Ovary (tissue), 9 donors: ENCODE measurements around the gene TWNK. TPM values are rescaled to one million over a fixed set of nuclear protein-coding genes. Genes with fewer than 3 reads are reported as not detected.

ENCODE experiments used
- DNase-seq, 5 donors: peaks; one replicate each; pipeline ENCODE4 v3.0.0-alpha.2; 2019 to 2020
- H3K27ac ChIP-seq, 2 donors: fragments of 200-600 bp; one replicate each; pipeline versions ENCODE4 v1.5.1 to v1.8.0; 2019 to 2022
- H3K27me3 ChIP-seq: fragments of 200-600 bp; one replicate; pipeline ENCODE4 v1.8.0; 2022
- H3K36me3 ChIP-seq: fragments of 200-600 bp; sonication (generic); one replicate; pipeline ENCODE4 v1.5.1; 2019
- H3K4me1 ChIP-seq: one replicate; pipeline ENCODE4 v1.8.1; 2013; ENCODE audit warnings: mild to moderate bottlenecking, moderate library complexity; ENCODE audit not compliant: insufficient read depth
- H3K4me3 ChIP-seq: fragments of 200-600 bp; sonication (generic); one replicate; pipeline ENCODE4 v1.5.1; 2017
- H3K9me3 ChIP-seq, 2 donors: fragments of 200-600 bp in 1 of 2; sonication (generic) in 1 of 2; one replicate each; pipeline versions ENCODE4 v1.5.1 to v1.8.1; 2013 to 2019; ENCODE audit warnings: mild to moderate bottlenecking in 1 of 2, moderate library complexity in 1 of 2
- CTCF ChIP-seq, 3 donors: fragments of 450-650 bp in 2 of 3; fragments of 200-600 bp in 1 of 3; IDR thresholded peaks; one replicate each; pipeline versions ENCODE4 v1.5.1 to v1.8.0; 2016 to 2022; ENCODE audit warnings: antibody characterized with exemption in 3 of 3, mild to moderate bottlenecking in 1 of 3
- EP300 ChIP-seq: sonication (generic); formaldehyde crosslinking; IDR thresholded peaks from one replicate; pipeline ENCODE4 v1.6.1; 2017; ENCODE audit warnings: antibody characterized with exemption
- POLR2A ChIP-seq: fragments of 450-650 bp; IDR thresholded peaks from one replicate; pipeline ENCODE4 v1.6.1; 2017; ENCODE audit warnings: antibody characterized with exemption, mild to moderate bottlenecking, moderate library complexity
- WGBS, 3 donors: extraction: QIAGEN DNeasy Blood & Tissue Kit in 1 of 3; methylation state at CpG; one replicate each; pipeline versions ENCODE4 v1.1.5 to v1.1.7; 2013 to 2017; 5-methylcytosine and 5-hydroxymethylcytosine counted together
- intact Hi-C, 4 donors: fragments of 100-400 bp; cut with DNase I; formaldehyde crosslinking; loops; one replicate each; pipeline versions ENCODE4 v1.11.0 to v1.15.1; 2022 to 2023
- polyA plus RNA-seq, 2 donors: library from polyadenylated mRNA; stranded (reverse); fragments of 200-250 nt in 1 of 2; fragments of 350-450 nt in 1 of 2; fragmentation: Illumina TruSeq in 1 of 2; extraction: RNeasy Lipid Tissue Mini Kit (QIAGEN cat#74804) in 1 of 2; gene quantifications; one replicate each; pipeline ENCODE4 v1.2.3, GENCODE V29; 2013 to 2014
- total RNA-seq, 7 donors: library from RNA; depleted of rRNA in 2 of 7; stranded (reverse); fragments of >200 nt in 2 of 7; fragmentation: NEBNext Ultra II Directional in 3 of 7; extraction: Animal tissue kit (Norgen Biotek cat#: 25700) in 3 of 7; gene quantifications; one replicate each; pipeline versions ENCODE4 v1.1.0 to v1.2.4, GENCODE V29; 2016 to 2023
- donor health status: DM: no; HTN: no; CAD: no; lungs with moderate emphysema.
- donor health status: DM: no; HTN: no; CAD: no.
- donor health status: Bipolar disorder and iron deficiency.
- donor health status: DM: yes; HTN: yes; CAD: no.
- donor health status: DM: no; HTN: no; CAD: no.
- donor health status: DM: yes; HTN: yes; CAD: no.

The TWNK gene
- total and polyA plus RNA-seq, 9 donors = 2.4 to 13.9 (median 10.7) TPM

- Histone ChIP-seq H3K4me3 (no peak overlapping the region), H3K4me1 (no peaks in the 10 kb centered on the region), H3K36me3 (no peaks in the 10 kb centered on the region), H3K27me3 (no peaks in the 10 kb centered on the region), H3K27ac (no peak overlapping the region), H3K9me3 (no peaks in the 10 kb centered on the region)
- 83 to 99% (median 87%) methylated on average over 6 to 7 of the region's 7 CpGs for WGBS, 3 donors
- TF ChIP-seq CTCF (IDR thresholded peaks at IDR 0.05) (no peak), POLR2A (no peak), EP300 (no peak)
- DNase-seq = no peak
- intact Hi-C loops = no loop called here
These were observed 48.0 kb downstream of the TWNK start for GRCh38 chr10:101035314-101035713.

- no peaks in the 10 kb centered on the region for H3K36me3 ChIP-seq
- H3K4me1 ChIP-seq = no peaks in the 10 kb centered on the region
- no peak for DNase-seq
- TF ChIP-seq EP300 = no peak
- no peak for TF ChIP-seq CTCF (IDR thresholded peaks at IDR 0.05)
- no peak for TF ChIP-seq POLR2A
- intact Hi-C loops = no loop called here
- H3K4me3 ChIP-seq = no peak overlapping the region
- WGBS, 3 donors = 79 to 84% (median 83%) methylated on average over 10 of the region's 10 CpGs
- H3K27ac ChIP-seq = no peak overlapping the region
- H3K9me3 ChIP-seq = no peaks in the 10 kb centered on the region
- no peaks in the 10 kb centered on the region for H3K27me3 ChIP-seq
These were observed 48.8 kb downstream of the TWNK start for GRCh38 chr10:101035916-101036702.

- Histone ChIP-seq H3K4me3 (no peak overlapping the region), H3K36me3 (no peaks in the 10 kb centered on the region), H3K9me3 (no peaks in the 10 kb centered on the region), H3K27ac (no peak overlapping the region), H3K27me3 (no peaks in the 10 kb centered on the region), H3K4me1 (no peaks in the 10 kb centered on the region)
- intact Hi-C loops = no loop called here
- TF ChIP-seq POLR2A (no peak), EP300 (no peak), CTCF (IDR thresholded peaks at IDR 0.05) (no peak)
- WGBS, 3 donors = 70 to 77% (median 74%) methylated on average over 7 of the region's 7 CpGs
- no peak for DNase-seq
These were observed 49.4 kb downstream of the TWNK start for GRCh38 chr10:101036726-101037125.

- 65 to 67% (median 66%) methylated on average over 5 of the region's 5 CpGs for WGBS, 3 donors
- DNase-seq = no peak
- no peak for TF ChIP-seq EP300
- H3K36me3 ChIP-seq = no peaks in the 10 kb centered on the region
- H3K9me3 ChIP-seq = no peaks in the 10 kb centered on the region
- no peaks in the 10 kb centered on the region for H3K27me3 ChIP-seq
- intact Hi-C loops = no loop called here
- no peak overlapping the region for H3K27ac ChIP-seq
- no peak overlapping the region for H3K4me3 ChIP-seq
- H3K4me1 ChIP-seq = peaks cover 3% of the 10 kb centered on the region
These were observed 51.1 kb downstream of the TWNK start for GRCh38 chr10:101038484-101038883.

GRCh38 chr10:101040061-101040460 is 52.7 kb downstream of the TWNK start:
- H3K27ac ChIP-seq = no peak overlapping the region
- H3K9me3 ChIP-seq = no peaks in the 10 kb centered on the region
- H3K4me3 ChIP-seq = no peak overlapping the region
- H3K4me1 ChIP-seq = peaks cover 3% of the 10 kb centered on the region
- WGBS, 3 donors = 86 to 92% (median 87%) methylated on average over 3 of the region's 3 CpGs
- intact Hi-C loops = no loop called here
- no peaks in the 10 kb centered on the region for H3K27me3 ChIP-seq
- H3K36me3 ChIP-seq = no peaks in the 10 kb centered on the region
- DNase-seq = no peak
- TF ChIP-seq CTCF (IDR thresholded peaks at IDR 0.05) (no peak), POLR2A (no peak), EP300 (no peak)
